ENCODE data around the gene ARHGAP24. TPM values are rescaled to one million over a fixed set of nuclear protein-coding genes. Genes with fewer than 3 reads are reported as not detected.
A peak's percentile ranks its signal among the peaks of the same experiment; 100 is the strongest.

ARHGAP24 gene
- total RNA-seq, 2 donors from 2014 or later: 34.0 to 42.0 TPM

- Histone ChIP-seq H3K4me1 (peaks cover 0 to 20% of the 10 kb centered on the region in 2 donors), H3K36me3 (no peaks in the 10 kb centered on the region), H3K27me3 (no peaks in the 10 kb centered on the region), H3K9me3 (no peaks in the 10 kb centered on the region), H3K27ac (no peak overlapping the region), H3K4me3 (no peak overlapping the region)
- TF ChIP-seq CTCF (IDR thresholded peaks at IDR 0.05): no peak
- DNase-seq (ENCODE audit: low spot score): no peak
These were observed 492.9 kb downstream of the ARHGAP24 start for GRCh38 chr4:85967872-85968271.

- no peak overlapping the region for H3K27ac ChIP-seq
- H3K4me3 ChIP-seq: no peak overlapping the region
- no peaks in the 10 kb centered on the region for H3K9me3 ChIP-seq
- peak in 1 of 2 donors; percentile 78 for TF ChIP-seq CTCF (IDR thresholded peaks at IDR 0.05)
- DNase-seq (ENCODE audit: low spot score): no peak
- H3K27me3 ChIP-seq: no peaks in the 10 kb centered on the region
- H3K36me3 ChIP-seq: no peaks in the 10 kb centered on the region
- H3K4me1 ChIP-seq: peaks cover 0 to 20% of the 10 kb centered on the region in 2 donors
These were observed 494.2 kb downstream of the ARHGAP24 start for GRCh38 chr4:85968945-85969819.

GRCh38 chr4:85970535-85970934 is 495.6 kb downstream of the ARHGAP24 start:
- Histone ChIP-seq H3K4me1 (peaks cover 0 to 19% of the 10 kb centered on the region in 2 donors), H3K27me3 (no peaks in the 10 kb centered on the region), H3K4me3 (no peak overlapping the region), H3K9me3 (no peaks in the 10 kb centered on the region), H3K36me3 (no peaks in the 10 kb centered on the region), H3K27ac (no peak overlapping the region)
- DNase-seq (ENCODE audit: low spot score): no peak
- no peak for TF ChIP-seq CTCF (IDR thresholded peaks at IDR 0.05)

- no peaks in the 10 kb centered on the region for H3K4me1 ChIP-seq
- no peak for TF ChIP-seq CTCF (IDR thresholded peaks at IDR 0.05)
- no peaks in the 10 kb centered on the region for H3K27me3 ChIP-seq
- no peak overlapping the region for H3K27ac ChIP-seq
- no peak for DNase-seq (ENCODE audit: low spot score)
- peaks cover 4% of the 10 kb centered on the region for H3K36me3 ChIP-seq
- no peak overlapping the region for H3K4me3 ChIP-seq
- no peaks in the 10 kb centered on the region for H3K9me3 ChIP-seq
These were observed 504.3 kb downstream of the ARHGAP24 start for GRCh38 chr4:85979276-85979675.

- Histone ChIP-seq H3K36me3 (peaks cover 4% of the 10 kb centered on the region), H3K9me3 (no peaks in the 10 kb centered on the region), H3K27me3 (no peaks in the 10 kb centered on the region), H3K4me3 (no peak overlapping the region), H3K4me1 (no peaks in the 10 kb centered on the region), H3K27ac (no peak overlapping the region)
- TF ChIP-seq CTCF (IDR thresholded peaks at IDR 0.05): no peak
- DNase-seq (ENCODE audit: low spot score): no peak
These were observed 511.3 kb downstream of the ARHGAP24 start for GRCh38 chr4:85986266-85986665.

Measured in right atrium auricular region (tissue), 2 donors.